KMS-11 (cell line): ENCODE measurements around the gene LEFTY1.

ENCODE experiments used
- H2AFZ ChIP-seq: fragments of 200-600 bp; sonication (generic); 2 replicates; pipeline ENCODE4 v1.6.1; 2016; ENCODE audit warnings: antibody characterized with exemption, mixed run types, low read depth
- H3K27ac ChIP-seq: fragments of 200-600 bp; sonication (generic); 2 replicates; pipeline ENCODE4 v1.6.1; 2016; ENCODE audit warnings: mild to moderate bottlenecking, mixed run types
- H3K27me3 ChIP-seq: fragments of 200-600 bp; sonication (generic); 2 replicates; pipeline ENCODE4 v1.6.1; 2017; ENCODE audit warnings: mild to moderate bottlenecking, low read depth, mixed run types, moderate library complexity; ENCODE audit not compliant: insufficient read depth
- H3K36me3 ChIP-seq: fragments of 200-600 bp; sonication (generic); 2 replicates; pipeline ENCODE4 v1.6.1; 2017; ENCODE audit warnings: mild to moderate bottlenecking, mixed run types; ENCODE audit not compliant: insufficient read depth
- H3K4me1 ChIP-seq: fragments of 200-600 bp; sonication (generic); 2 replicates; pipeline ENCODE4 v1.6.1; 2016; ENCODE audit warnings: mild to moderate bottlenecking, low read depth, mixed run types; ENCODE audit not compliant: poor library complexity, severe bottlenecking
- H3K4me2 ChIP-seq: fragments of 200-600 bp; sonication (generic); 2 replicates; pipeline ENCODE4 v1.7.0; 2016; ENCODE audit warnings: mild to moderate bottlenecking, mixed run types
- H3K4me3 ChIP-seq: fragments of 200-600 bp; sonication (generic); IDR thresholded peaks from 2 replicates; pipeline ENCODE4 v1.6.1; 2017; ENCODE audit warnings: low read depth, low read length, mixed read lengths; ENCODE audit not compliant: insufficient read depth
- H3K79me2 ChIP-seq: fragments of 200-600 bp; sonication (generic); 2 replicates; pipeline ENCODE4 v1.6.1; 2016; ENCODE audit warnings: low read depth, mixed run types; ENCODE audit not compliant: insufficient read depth
- H3K9ac ChIP-seq: fragments of 200-600 bp; sonication (generic); 2 replicates; pipeline ENCODE4 v1.6.1; 2016; ENCODE audit warnings: mild to moderate bottlenecking, mixed run types
- H4K20me1 ChIP-seq: fragments of 200-600 bp; sonication (generic); 2 replicates; pipeline ENCODE4 v1.6.1; 2016; ENCODE audit warnings: mild to moderate bottlenecking, mixed run types; ENCODE audit not compliant: insufficient read depth
- TF ChIP-seq, protein P1 (sequence below): fragments of 200-600 bp; sonication (generic); conservative IDR thresholded peaks from 2 replicates; pipeline ENCODE4 v1.6.1; 2017; ENCODE audit warnings: low read depth, mild to moderate bottlenecking, antibody characterized with exemption, low read length, moderate library complexity, mixed read lengths

The LEFTY1 gene

DNA sequence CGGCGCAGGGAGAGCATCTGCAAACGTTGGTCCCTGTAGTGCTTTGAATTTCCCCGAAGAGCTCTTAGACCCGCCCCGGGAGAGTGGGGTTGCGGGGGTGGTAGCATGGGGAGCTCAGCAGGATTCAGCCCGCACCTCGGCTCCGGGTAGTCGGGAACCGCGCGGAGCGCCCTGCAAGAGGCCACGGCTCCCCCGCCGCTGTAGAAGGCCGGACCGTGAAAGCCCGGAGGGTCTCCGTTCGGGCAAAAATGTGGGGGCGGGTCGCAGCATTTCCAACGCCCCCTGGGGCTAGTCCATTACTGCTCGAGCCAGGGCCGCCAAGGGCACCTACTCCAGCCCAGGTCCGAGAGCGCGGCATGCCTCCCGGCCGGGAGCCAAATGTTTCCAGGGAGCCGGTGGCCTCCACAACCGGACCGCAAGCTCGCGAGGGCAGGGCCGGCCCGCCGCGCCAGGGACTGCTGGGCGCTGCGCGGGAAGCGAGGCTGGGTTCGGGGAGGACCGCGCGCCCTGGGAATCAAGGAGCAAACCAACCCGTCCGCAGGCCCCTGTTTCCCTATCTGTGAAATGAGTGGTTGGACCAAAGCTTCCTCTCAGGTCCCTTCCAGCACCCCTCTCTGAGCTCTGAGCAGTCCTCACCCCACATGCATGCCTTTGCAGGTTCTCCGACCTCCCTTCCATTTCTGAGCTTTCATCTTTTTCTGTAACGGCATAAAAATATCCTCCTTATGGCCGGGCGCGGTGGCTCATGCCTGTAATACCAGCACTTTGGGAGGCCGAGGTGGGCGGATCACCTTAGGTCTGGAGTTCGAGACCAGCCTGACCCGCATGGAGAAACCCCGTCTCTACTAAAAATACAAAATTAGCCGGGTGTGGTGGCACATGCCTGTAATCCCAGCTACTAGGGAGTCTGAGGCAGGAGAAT is 6.0 kb downstream of the LEFTY1 start:
- Histone ChIP-seq H3K4me1 (peaks cover 53% of the 10 kb centered on the region), H3K27ac (peak overlapping the region; percentile 82)

DNA sequence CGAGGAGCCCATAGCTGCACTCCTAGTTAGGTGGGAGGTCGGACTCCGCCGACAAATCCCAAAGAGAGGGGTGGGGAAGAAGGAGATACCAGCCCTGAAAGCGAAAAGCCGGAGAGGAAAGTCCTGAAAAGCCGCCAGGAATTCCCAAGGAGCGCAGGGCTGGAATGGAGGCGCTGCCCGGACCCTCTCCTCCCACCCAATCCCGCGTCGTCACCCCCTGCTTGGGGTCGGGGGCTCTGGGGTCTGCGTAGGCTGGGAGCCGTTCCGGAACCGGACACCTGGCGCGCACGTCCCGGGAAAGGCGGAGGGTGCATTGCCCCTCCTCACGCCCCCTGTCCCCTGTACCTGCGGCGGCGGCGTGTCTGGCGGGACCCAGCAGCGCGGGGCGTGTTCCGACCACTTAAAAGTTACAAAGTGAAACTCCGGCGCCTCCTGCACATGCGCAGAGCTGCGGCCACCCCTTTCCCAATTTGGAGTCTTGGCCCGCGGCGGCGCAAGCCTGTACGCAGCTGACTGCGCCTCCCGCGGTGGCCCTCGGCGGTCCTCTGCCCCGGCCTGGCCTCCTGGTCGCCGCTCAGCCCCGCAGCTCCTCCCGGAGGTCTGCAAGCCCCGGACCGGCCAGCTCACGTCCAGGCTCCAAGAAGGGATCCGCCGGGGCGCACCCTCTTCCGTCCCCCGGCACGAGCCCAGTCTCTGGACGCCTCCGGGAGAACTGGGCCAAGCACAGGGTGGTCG is 6.8 kb downstream of the LEFTY1 start, which contains the start of gene TMEM63A:
TSS of gene TMEM63A (minus strand) at position 422 of the 735 bp plus-strand sequence. CDS start 4,800 bp downstream, outside the sequence.
- H3K27ac ChIP-seq: peak within 1 kb of the TSS; percentile 82
- peaks cover 59% of the 10 kb centered on the region for H3K4me1 ChIP-seq
- peaks cover 30% of the 10 kb centered on the region; the same call in 1 of the 2 replicates for H3K79me2 ChIP-seq
- H3K36me3 ChIP-seq: no peaks in the 10 kb centered on the region
- H2AFZ ChIP-seq: peak within 1 kb of the TSS; percentile 98
- H3K9ac ChIP-seq: peak within 1 kb of the TSS; percentile 77
- peak within 1 kb of the TSS; percentile 92 for H3K4me3 ChIP-seq
- TF ChIP-seq, protein P1, sequence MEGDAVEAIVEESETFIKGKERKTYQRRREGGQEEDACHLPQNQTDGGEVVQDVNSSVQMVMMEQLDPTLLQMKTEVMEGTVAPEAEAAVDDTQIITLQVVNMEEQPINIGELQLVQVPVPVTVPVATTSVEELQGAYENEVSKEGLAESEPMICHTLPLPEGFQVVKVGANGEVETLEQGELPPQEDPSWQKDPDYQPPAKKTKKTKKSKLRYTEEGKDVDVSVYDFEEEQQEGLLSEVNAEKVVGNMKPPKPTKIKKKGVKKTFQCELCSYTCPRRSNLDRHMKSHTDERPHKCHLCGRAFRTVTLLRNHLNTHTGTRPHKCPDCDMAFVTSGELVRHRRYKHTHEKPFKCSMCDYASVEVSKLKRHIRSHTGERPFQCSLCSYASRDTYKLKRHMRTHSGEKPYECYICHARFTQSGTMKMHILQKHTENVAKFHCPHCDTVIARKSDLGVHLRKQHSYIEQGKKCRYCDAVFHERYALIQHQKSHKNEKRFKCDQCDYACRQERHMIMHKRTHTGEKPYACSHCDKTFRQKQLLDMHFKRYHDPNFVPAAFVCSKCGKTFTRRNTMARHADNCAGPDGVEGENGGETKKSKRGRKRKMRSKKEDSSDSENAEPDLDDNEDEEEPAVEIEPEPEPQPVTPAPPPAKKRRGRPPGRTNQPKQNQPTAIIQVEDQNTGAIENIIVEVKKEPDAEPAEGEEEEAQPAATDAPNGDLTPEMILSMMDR: no peak
- no peaks in the 10 kb centered on the region for H3K27me3 ChIP-seq
- H3K4me2 ChIP-seq: peak within 1 kb of the TSS; percentile 90
- no peaks in the 10 kb centered on the region for H4K20me1 ChIP-seq

More for the DNA sequence above, 6.0 kb downstream of the LEFTY1 start:
- Histone ChIP-seq H4K20me1 (no peaks in the 10 kb centered on the region), H3K4me2 (peak overlapping the region; percentile 90), H2AFZ (peak overlapping the region; percentile 98), H3K27me3 (no peaks in the 10 kb centered on the region), H3K9ac (peak overlapping the region; percentile 77), H3K79me2 (peaks cover 29% of the 10 kb centered on the region; the same call in 1 of the 2 replicates), H3K4me3 (no peak overlapping the region), H3K36me3 (no peaks in the 10 kb centered on the region)
- TF ChIP-seq, protein P1: no peak

DNA sequence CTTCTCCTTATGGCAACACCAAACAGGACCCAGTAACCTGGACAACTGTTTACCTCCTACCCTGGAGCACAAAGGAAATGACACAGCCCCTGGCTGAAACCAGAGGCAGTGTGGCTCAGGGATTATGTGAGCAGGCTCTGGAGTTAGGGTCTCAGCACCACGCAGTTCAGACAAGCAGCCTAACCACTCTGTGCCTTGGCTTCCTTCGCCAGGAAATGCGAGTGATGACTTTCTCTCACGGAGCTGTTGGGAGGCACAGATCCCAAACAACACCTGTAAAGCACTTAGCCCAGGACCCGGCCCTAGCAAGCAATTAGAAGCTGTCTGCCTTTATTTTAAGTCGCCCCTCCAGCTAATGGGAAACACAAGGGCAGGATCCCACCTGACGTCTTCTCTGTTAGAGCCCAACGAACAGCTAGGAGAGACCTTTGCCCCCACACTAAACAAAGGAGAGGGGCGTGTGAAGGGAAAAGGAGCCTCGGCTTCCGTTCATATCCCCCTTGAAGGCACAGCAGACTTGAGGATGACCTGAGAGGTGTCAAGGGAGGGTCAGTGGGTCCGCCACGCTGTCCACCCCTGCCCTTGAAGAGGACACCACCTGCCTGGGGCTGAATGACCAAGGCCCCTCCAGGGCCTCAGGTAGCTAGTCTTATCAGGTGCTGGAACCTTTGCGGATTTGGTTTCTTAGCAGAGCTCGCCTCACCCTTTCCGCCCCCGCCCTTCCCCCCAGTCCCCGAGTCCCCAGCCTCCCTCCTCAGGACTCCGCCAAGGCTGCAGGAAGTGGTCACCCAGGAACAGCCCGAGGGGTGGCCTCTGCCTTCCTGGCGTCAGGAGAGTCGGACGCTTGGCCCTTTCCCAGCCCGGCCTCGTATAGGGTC is 7.6 kb downstream of the LEFTY1 start:
- peak overlapping the region; percentile 90 for H3K4me2 ChIP-seq
- H3K27me3 ChIP-seq: no peaks in the 10 kb centered on the region
- peak overlapping the region; percentile 98 for H2AFZ ChIP-seq
- H3K36me3 ChIP-seq: no peaks in the 10 kb centered on the region
- H3K9ac ChIP-seq: peak overlapping the region; percentile 77
- no peaks in the 10 kb centered on the region for H4K20me1 ChIP-seq
- H3K4me1 ChIP-seq: peaks cover 59% of the 10 kb centered on the region
- peak overlapping the region; percentile 92 for H3K4me3 ChIP-seq
- TF ChIP-seq, protein P1: no peak
- H3K79me2 ChIP-seq: peaks cover 30% of the 10 kb centered on the region; the same call in 1 of the 2 replicates
- H3K27ac ChIP-seq: peak overlapping the region; percentile 82

DNA sequence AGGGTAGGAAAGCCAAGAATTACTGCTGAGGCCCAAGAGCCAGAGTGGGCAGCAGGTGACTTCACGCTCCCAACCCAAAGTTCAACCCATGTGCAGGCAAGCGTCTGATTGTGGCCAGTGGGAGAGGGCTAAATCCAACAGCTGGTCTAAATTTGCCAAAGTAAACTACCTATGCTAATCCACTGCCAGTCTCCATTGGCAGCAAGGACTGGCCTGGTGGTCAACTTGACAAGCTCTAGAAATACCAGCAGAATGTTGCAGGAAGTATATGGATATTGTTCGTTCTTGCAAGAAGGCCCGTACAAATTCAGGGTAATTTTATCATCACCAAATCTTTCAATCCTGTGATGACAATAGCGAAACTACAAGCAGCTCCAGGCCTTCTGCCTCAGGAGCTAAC is 8.3 kb downstream of the LEFTY1 start:
- Histone ChIP-seq H3K4me2 (peak overlapping the region; percentile 90), H3K9ac (peak overlapping the region; percentile 77; the same call in 1 of the 2 replicates), H3K4me3 (no peak overlapping the region), H3K27me3 (no peaks in the 10 kb centered on the region), H4K20me1 (no peaks in the 10 kb centered on the region), H3K36me3 (no peaks in the 10 kb centered on the region), H2AFZ (no peak overlapping the region), H3K27ac (peak overlapping the region; percentile 82), H3K79me2 (peaks cover 30% of the 10 kb centered on the region; the same call in 1 of the 2 replicates), H3K4me1 (peaks cover 66% of the 10 kb centered on the region)
- TF ChIP-seq, protein P1: no peak
